Lower leg skin (tissue), 4 donors: ENCODE data around the gene CHST5. TPM values are rescaled to one million over a fixed set of nuclear protein-coding genes. Genes with fewer than 3 reads are reported as not detected.

Source experiments
- DNase-seq, 2 donors: peaks; one replicate each; pipeline ENCODE4 v3.0.0-alpha.2; 2019; ENCODE audit warnings: low spot score in 2 of 2
- H3K4me3 ChIP-seq: fragments of 200-600 bp; sonication (generic); 2 replicates; pipeline ENCODE4 v1.5.1; 2017; ENCODE audit warnings: mild to moderate bottlenecking, low read depth; ENCODE audit not compliant: poor library complexity, severe bottlenecking
- POLR2A ChIP-seq, 2 donors: fragments of 450-650 bp; IDR thresholded peaks; one replicate each; pipeline ENCODE4 v1.6.1; 2016 to 2017; ENCODE audit warnings: antibody characterized with exemption in 2 of 2, mild to moderate bottlenecking in 1 of 2, moderate library complexity in 1 of 2
- WGBS, 2 donors: methylation state at CpG; one replicate each; pipeline ENCODE4 v1.1.5; 2018; 5-methylcytosine and 5-hydroxymethylcytosine counted together
- intact Hi-C: fragments of 100-400 bp; cut with DNase I; formaldehyde crosslinking; loops from one replicate; pipeline ENCODE4 v1.15.0; 2023; ENCODE audit warnings: low total_unique reads
- total RNA-seq, 4 donors: library from RNA; depleted of rRNA; stranded (reverse); fragments of >200 nt; gene quantifications; one replicate each; pipeline ENCODE4 v1.1.0, GENCODE V29; 2016
- TF ChIP-seq, protein P1 (sequence below), 3 donors: fragments of 450-650 bp; IDR thresholded peaks; one replicate each; pipeline ENCODE4 v1.5.1; 2016; ENCODE audit warnings: antibody characterized with exemption in 3 of 3, mild to moderate bottlenecking in 3 of 3, moderate library complexity in 2 of 3

CHST5 gene
- total RNA-seq, 4 donors from 2014 or later, result 0.83 TPM; not detected in 3

DNA sequence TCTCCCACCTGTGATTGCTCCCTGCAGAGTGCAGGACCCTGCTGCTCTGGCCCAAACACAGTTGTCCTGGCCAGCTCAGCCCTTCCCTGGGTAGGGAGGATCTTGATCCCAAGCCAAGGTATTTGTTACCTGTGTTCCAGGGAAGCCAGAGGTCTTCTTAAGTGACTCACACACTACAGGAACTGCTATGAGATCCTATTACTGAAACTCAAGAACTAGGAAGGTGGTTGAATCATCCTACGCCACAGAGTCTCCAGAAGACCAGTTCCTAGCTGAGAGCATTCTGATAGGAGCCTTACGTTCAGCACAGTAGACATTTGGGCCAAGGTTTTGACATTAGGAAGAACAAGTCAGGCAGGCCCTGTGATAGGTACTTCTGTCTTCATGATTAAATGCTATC, 52.7 kb downstream of the CHST5 start:
- H3K4me3 ChIP-seq, result no peak overlapping the region
- no peak for DNase-seq
- intact Hi-C loops, result loop anchor here (2.0 kb wide), 1 partner anchor 50 kb away; no protein-coding TSS in a partner anchor
- TF ChIP-seq POLR2A (IDR thresholded peaks at IDR 0.05), result no peak
- TF ChIP-seq, protein P1, sequence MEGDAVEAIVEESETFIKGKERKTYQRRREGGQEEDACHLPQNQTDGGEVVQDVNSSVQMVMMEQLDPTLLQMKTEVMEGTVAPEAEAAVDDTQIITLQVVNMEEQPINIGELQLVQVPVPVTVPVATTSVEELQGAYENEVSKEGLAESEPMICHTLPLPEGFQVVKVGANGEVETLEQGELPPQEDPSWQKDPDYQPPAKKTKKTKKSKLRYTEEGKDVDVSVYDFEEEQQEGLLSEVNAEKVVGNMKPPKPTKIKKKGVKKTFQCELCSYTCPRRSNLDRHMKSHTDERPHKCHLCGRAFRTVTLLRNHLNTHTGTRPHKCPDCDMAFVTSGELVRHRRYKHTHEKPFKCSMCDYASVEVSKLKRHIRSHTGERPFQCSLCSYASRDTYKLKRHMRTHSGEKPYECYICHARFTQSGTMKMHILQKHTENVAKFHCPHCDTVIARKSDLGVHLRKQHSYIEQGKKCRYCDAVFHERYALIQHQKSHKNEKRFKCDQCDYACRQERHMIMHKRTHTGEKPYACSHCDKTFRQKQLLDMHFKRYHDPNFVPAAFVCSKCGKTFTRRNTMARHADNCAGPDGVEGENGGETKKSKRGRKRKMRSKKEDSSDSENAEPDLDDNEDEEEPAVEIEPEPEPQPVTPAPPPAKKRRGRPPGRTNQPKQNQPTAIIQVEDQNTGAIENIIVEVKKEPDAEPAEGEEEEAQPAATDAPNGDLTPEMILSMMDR (IDR thresholded peaks at IDR 0.05), result no peak
- WGBS, 2 donors, result 41 to 69% methylated on average over 2 of the region's 2 CpGs

DNA sequence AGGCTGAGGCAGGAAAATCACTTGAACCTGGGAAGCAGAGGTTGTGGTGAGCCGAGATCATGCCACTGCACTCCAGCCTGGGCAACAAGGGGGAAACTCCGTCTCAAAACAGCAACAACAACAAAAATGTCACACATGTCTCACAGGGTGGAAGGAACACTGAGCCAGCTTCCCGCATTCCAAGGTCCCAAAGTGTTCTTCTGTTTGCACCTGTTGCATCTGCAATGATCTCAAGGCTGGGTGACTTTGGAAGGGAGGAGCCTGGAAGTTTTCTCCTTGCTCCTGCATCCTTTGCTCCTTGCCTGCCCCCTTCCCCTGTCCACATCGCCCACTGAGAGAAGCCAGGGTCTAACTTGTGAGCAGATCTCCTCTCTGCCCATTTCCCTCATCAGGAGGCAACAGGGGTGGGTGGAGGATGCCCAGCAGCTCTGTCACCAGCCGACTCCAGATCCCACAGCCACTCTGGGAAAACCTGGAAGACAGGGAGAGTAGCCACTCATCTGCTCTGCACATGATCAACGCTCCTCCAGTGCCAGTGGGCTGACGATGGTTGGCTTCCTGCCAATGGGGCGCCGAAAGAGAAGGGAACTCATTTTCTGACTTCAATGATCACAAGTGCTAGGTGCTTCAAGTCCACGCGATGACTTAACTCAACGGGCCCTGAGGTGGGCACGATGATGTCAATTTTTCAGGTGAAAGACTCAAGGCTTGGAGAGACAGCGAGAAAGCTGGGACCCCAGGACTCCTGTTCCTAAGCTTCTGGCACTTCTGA, 53.3 kb downstream of the CHST5 start:
- WGBS, 2 donors, result 51 to 61% methylated on average over 13 to 14 of the region's 14 CpGs
- DNase-seq, result no peak
- intact Hi-C loops, result loop anchor here (2.0 kb wide), 1 partner anchor 50 kb away; no protein-coding TSS in a partner anchor

DNA sequence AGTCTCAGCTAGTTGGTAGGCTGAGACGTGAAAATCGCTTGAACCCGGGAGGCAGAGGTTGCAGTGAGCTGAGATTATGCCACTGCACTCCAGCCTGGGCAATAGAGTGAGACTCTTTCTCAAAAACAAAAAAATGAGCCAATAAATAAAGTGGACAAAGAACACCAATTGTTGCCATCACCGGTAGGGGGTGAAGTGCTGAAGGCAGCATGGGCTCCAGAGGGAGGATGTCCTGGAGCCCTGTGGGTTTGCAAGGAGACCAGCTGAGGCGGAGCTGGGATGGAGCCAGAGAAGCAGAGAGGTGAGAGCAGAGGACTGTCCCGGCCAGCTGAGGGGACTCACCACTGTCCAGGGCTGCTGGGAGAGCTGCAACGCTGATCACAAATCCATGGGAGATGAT, 54.4 kb downstream of the CHST5 start:
- no peak for TF ChIP-seq POLR2A (IDR thresholded peaks at IDR 0.05)
- TF ChIP-seq, protein P1 (IDR thresholded peaks at IDR 0.05), result no peak
- intact Hi-C loops, result no loop called here
- WGBS, 2 donors, result 87 to 92% methylated on average over 7 of the region's 7 CpGs

More for the DNA sequence above, 53.3 kb downstream of the CHST5 start:
- H3K4me3 ChIP-seq, result no peak overlapping the region
- no peak for TF ChIP-seq POLR2A (IDR thresholded peaks at IDR 0.05)
- TF ChIP-seq, protein P1 (IDR thresholded peaks at IDR 0.05), result no peak

DNA sequence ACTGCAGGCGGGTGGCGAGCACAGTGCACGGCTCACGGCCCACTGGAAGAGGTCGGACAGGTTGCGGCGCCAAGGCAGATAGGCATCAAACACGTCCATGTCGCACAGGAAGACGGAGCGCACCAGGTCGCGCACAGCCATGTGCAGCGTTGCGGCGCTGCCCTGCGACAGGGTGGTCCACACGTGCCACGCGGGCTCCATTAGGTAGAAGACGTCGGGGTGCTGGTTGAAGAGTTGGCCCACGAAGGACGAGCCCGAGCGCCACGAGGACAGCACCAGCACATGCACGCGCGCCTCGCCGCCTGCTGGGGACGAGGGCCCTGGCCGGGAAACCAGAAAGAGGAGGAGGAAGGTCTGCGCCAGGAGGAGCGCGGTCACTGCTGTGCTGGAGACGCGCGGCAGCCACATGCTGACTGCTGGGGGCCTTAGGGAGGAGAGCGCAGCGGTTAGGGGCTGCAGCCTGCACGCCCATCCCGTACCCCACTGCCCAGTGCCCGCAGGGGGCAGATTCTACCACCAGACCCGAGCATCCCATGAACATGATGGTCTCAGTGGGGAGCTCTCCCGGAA, 56.4 kb downstream of the CHST5 start:
- 94 to 95% methylated on average over 45 to 47 of the region's 47 CpGs for WGBS, 2 donors
- TF ChIP-seq, protein P1 (IDR thresholded peaks at IDR 0.05), result no peak
- TF ChIP-seq POLR2A (IDR thresholded peaks at IDR 0.05), result no peak
- DNase-seq, result no peak
- H3K4me3 ChIP-seq, result no peak overlapping the region
- intact Hi-C loops, result no loop called here

More for the DNA sequence above, 54.4 kb downstream of the CHST5 start:
- no peak overlapping the region for H3K4me3 ChIP-seq
- no peak for DNase-seq

Other genes starting within 250 kb of the CHST5 start
- 10 to 100 TPM; 43.1 to 52.3 (median 49.5) TPM for gene CFDP1, start 102.6 kb downstream of the CHST5 start, total RNA-seq
- 10 to 100 TPM; 13.6 to 15.7 (median 15.0) TPM for gene TMEM170A, start 71.4 kb downstream of the CHST5 start, total RNA-seq
- gene CHST6, start 40.7 kb downstream of the CHST5 start, total RNA-seq, result under 1 TPM in 3 of 4 donors, not detected in 1; 0.11 to 0.56 (median 0.16) TPM
- gene TMEM231, start 20.1 kb upstream of the CHST5 start, total RNA-seq, result 10 to 100 TPM in 1 of 4 donors, 1 to 10 TPM in 3; 2.6 to 12.8 (median 6.7) TPM
- gene GABARAPL2, start 30.3 kb upstream of the CHST5 start, total RNA-seq, result 100 to 1,000 TPM; 119 to 176 (median 149) TPM
- gene ADAT1, start 87.2 kb upstream of the CHST5 start, total RNA-seq, result 10 to 100 TPM; 36.5 to 48.9 (median 42.1) TPM
- gene KARS1, start 111.6 kb upstream of the CHST5 start, total RNA-seq, result 100 to 1,000 TPM in 2 of 4 donors, 10 to 100 TPM in 2; 88.6 to 110 (median 100) TPM
- gene TERF2IP, start 111.7 kb upstream of the CHST5 start, total RNA-seq, result 10 to 100 TPM; 72.6 to 97.2 (median 85.2) TPM
- not detected for gene CPHXL2, start 140.9 kb upstream of the CHST5 start, total RNA-seq
- gene DUXB, start 165.4 kb upstream of the CHST5 start, total RNA-seq, result not detected
- not detected for gene CPHXL, start 190.4 kb upstream of the CHST5 start, total RNA-seq